ENCODE results near the gene DESI2. TPM values are rescaled to one million over a fixed set of nuclear protein-coding genes. Genes with fewer than 3 reads are reported as not detected.

The DESI2 gene
- total RNA-seq, 2 donors from 2014 or later: 42.2 to 52.8 TPM

DNA sequence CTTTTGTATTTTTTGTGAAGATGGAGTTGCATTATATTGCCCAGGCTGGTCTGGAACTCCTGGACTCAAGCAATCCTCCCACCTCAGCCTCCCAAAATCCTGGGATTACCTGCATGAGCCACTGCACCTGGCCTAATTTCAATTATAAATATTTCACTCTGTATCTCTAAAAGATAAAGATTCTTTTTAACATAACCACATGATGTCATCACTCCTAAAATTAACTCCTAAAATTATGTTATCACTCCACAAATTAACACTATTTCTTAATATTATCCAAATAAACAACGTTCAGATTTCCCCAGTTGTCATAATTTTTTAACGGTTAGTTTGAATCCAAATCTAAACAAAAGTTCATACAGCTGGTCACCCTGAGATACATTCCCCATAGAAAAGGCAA is 43.0 kb downstream of the DESI2 start:
- Histone ChIP-seq H3K36me3 (peaks cover 16% of the 10 kb centered on the region), H3K27me3 (replicated peaks; ENCODE audit: insufficient read depth) (no peaks in the 10 kb centered on the region), H3K4me1 (ENCODE audit: control insufficient read depth in 1 of 2, low read depth in 2 of 2) (peaks cover 0 to 23% of the 10 kb centered on the region in 2 donors), H3K9me3 (no peaks in the 10 kb centered on the region), H3K27ac (no peak overlapping the region), H3K4me3 (no peak overlapping the region)
- TF ChIP-seq, protein P1, sequence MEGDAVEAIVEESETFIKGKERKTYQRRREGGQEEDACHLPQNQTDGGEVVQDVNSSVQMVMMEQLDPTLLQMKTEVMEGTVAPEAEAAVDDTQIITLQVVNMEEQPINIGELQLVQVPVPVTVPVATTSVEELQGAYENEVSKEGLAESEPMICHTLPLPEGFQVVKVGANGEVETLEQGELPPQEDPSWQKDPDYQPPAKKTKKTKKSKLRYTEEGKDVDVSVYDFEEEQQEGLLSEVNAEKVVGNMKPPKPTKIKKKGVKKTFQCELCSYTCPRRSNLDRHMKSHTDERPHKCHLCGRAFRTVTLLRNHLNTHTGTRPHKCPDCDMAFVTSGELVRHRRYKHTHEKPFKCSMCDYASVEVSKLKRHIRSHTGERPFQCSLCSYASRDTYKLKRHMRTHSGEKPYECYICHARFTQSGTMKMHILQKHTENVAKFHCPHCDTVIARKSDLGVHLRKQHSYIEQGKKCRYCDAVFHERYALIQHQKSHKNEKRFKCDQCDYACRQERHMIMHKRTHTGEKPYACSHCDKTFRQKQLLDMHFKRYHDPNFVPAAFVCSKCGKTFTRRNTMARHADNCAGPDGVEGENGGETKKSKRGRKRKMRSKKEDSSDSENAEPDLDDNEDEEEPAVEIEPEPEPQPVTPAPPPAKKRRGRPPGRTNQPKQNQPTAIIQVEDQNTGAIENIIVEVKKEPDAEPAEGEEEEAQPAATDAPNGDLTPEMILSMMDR (IDR thresholded peaks at IDR 0.05): no peak
- ATAC-seq (ENCODE audit: insufficient number of reproducible peaks, low FRiP score, low read depth) (no peak), DNase-seq (ENCODE audit: low spot score) (no peak)

- no peak for ATAC-seq (ENCODE audit: insufficient number of reproducible peaks, low FRiP score, low read depth)
- peaks cover 8% of the 10 kb centered on the region for H3K36me3 ChIP-seq
Measured at GRCh38 chr1:244699741-244700140, 46.8 kb downstream of the DESI2 start.

DNA sequence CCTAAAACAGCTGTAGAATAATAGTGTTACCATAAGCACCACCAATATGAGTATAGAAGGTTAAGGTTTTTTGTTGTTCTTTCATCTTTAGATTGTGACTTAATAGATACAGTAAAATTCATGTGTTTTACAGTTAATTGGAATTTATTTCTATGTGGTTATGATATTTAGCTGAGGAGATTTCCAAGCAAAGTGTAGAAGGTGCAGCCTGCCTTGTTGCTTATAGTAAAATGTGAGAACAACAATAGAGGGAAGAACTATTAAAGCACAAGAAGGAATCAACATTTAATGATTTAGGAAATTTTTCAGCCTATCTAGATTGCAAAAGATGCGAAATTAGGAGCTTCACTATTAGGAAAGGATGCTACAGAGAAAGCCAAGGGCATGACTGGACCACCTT is 47.9 kb downstream of the DESI2 start:
- ATAC-seq (ENCODE audit: insufficient number of reproducible peaks, low FRiP score, low read depth) (no peak), DNase-seq (ENCODE audit: low spot score) (no peak)
- Histone ChIP-seq H3K4me3 (no peak overlapping the region), H3K27me3 (replicated peaks; ENCODE audit: insufficient read depth) (no peaks in the 10 kb centered on the region), H3K36me3 (peaks cover 12% of the 10 kb centered on the region), H3K4me1 (ENCODE audit: control insufficient read depth in 1 of 2, low read depth in 2 of 2) (peaks cover 0 to 23% of the 10 kb centered on the region in 2 donors), H3K27ac (no peak overlapping the region), H3K9me3 (no peaks in the 10 kb centered on the region)
- TF ChIP-seq, protein P1 (IDR thresholded peaks at IDR 0.05): no peak

More at GRCh38 chr1:244699741-244700140, 46.8 kb downstream of the DESI2 start:
- Histone ChIP-seq H3K4me1 (ENCODE audit: control insufficient read depth in 1 of 2, low read depth in 2 of 2) (peaks cover 0 to 23% of the 10 kb centered on the region in 2 donors), H3K4me3 (no peak overlapping the region), H3K27ac (no peak overlapping the region), H3K27me3 (replicated peaks; ENCODE audit: insufficient read depth) (no peaks in the 10 kb centered on the region), H3K9me3 (no peaks in the 10 kb centered on the region)
- no peak for DNase-seq (ENCODE audit: low spot score)
- TF ChIP-seq, protein P1 (IDR thresholded peaks at IDR 0.05): no peak

DNA sequence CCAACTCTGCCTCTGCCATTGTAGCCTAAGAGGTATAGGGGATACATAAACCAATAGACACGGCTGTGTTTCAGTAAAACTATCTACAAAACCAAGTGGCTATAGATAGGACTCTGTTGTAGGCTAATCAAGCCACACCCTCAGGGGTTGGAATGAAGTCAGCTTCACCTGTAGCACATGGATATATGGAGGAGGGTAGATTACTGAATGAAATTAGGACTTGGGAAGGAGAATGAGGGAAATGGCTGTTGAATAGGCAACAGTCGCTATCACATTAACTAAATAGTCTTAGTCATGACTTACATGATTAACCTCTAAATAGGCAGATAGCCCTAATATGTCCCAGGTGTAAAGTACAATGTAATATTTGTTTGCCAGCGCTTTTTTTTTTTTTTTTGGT is 49.7 kb downstream of the DESI2 start:
- ATAC-seq (ENCODE audit: insufficient number of reproducible peaks, low FRiP score, low read depth): no peak

DNA sequence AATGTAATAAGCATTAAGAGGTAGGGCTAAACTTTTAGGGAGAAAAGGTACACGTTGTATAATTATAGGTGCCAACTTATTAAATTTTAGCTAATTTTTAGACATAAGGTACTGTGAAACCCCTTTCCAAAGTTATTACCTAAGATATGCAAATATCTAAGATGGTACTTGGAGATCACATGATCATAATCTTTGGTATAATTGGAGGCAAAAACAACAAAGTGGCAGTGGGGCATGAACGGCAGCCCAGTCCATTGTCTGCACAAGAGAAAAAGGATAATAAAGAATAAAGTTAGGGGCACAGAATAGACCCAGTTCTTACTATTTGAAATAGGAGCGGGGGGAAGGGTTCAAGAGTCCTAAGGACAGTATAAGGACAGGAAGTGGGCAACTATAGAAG is 51.2 kb downstream of the DESI2 start:
- Histone ChIP-seq H3K9me3 (no peaks in the 10 kb centered on the region), H3K27ac (no peak overlapping the region), H3K4me1 (ENCODE audit: control insufficient read depth in 1 of 2, low read depth in 2 of 2) (no peaks in the 10 kb centered on the region), H3K4me3 (no peak overlapping the region), H3K36me3 (peaks cover 12% of the 10 kb centered on the region), H3K27me3 (replicated peaks; ENCODE audit: insufficient read depth) (no peaks in the 10 kb centered on the region)
- TF ChIP-seq, protein P1 (IDR thresholded peaks at IDR 0.05): no peak
- DNase-seq (ENCODE audit: low spot score) (no peak), ATAC-seq (ENCODE audit: insufficient number of reproducible peaks, low FRiP score, low read depth) (no peak)

More for the DNA sequence above, 49.7 kb downstream of the DESI2 start:
- no peak for DNase-seq (ENCODE audit: low spot score)
- H3K9me3 ChIP-seq: no peaks in the 10 kb centered on the region
- H3K4me1 ChIP-seq (ENCODE audit: control insufficient read depth in 1 of 2, low read depth in 2 of 2): peaks cover 0 to 15% of the 10 kb centered on the region in 2 donors
- peaks cover 12% of the 10 kb centered on the region for H3K36me3 ChIP-seq
- H3K27ac ChIP-seq: no peak overlapping the region
- TF ChIP-seq, protein P1 (IDR thresholded peaks at IDR 0.05): no peak
- no peak overlapping the region for H3K4me3 ChIP-seq
- H3K27me3 ChIP-seq (replicated peaks; ENCODE audit: insufficient read depth): no peaks in the 10 kb centered on the region

Data from thoracic aorta (tissue), 2 donors.